ENCODE measurements around the gene LILRA2. TPM values are rescaled to one million over a fixed set of nuclear protein-coding genes. Genes with fewer than 3 reads are reported as not detected.
A peak's percentile ranks its signal among the peaks of the same experiment; 100 is the strongest.

The LILRA2 gene
- total RNA-seq, 1 experiment from 2014 or later = not detected

DNA sequence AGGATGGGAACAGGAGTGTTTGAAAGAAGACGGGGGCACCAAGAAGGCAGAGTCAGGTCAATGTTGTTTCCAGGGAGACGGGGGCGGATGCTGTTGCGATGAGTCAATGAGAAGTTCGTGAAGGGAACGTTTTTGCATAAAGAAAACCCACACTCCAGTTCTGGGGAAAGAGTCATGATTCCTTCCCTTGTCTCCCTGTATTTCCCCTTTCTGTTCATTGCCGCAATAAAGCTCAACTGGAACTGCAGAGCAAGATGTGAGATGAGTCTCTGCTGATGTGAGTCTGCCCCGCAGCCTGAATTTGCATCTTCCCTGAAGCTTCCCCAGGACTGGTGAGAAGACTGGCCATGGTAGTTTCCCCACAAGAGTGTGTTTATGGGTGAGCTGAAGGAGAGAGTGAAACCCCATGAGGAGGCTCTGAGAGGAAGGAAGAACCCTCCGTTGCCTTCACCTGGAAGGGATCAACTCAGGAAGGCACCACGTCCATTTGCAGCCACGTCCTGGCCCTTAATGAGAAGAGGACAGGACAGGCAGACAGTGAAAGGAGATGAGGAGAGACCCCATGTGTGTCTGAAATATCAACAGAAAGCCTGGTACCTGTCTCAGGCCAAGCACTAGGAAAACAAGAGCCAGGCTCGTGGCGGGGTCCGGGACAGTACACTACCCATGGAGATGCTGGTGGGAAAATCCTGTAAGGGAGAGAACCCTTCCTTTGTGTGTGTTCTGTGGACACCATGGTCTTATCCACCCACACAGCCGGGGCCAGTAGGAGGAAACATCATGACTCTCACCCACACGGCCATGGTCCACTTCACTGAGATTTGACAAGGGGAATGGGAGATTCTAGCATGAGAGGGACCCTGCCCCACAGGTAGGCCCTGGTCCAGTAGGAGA, 33.5 kb downstream of the LILRA2 start:
- no peak overlapping the region for H3K9ac ChIP-seq (ENCODE audit: extremely low read depth, insufficient read length, low read length)
- no peaks in the 10 kb centered on the region for H3K23me2 ChIP-seq (ENCODE audit: insufficient read length, low read depth, low read length, poor library complexity, severe bottlenecking)
- H3K9me3 ChIP-seq (ENCODE audit: control insufficient read depth, low read depth, low read length) = peaks cover 82% of the 10 kb centered on the region
- no peak overlapping the region for H3K56ac ChIP-seq (ENCODE audit: insufficient read length, low read depth, low read length)
- no peak overlapping the region for H4K8ac ChIP-seq (replicated peaks; ENCODE audit: insufficient read length, low read depth, low read length)
- H2BK15ac ChIP-seq (ENCODE audit: low read depth, low read length) = no peak overlapping the region
- no peak overlapping the region for H2AK5ac ChIP-seq (ENCODE audit: insufficient read length, low read length)
- H3K9me3 Mint-ChIP-seq = peaks cover 95% of the 10 kb centered on the region in 2 experiments
- H2AFZ ChIP-seq (ENCODE audit: low read length) = no peak overlapping the region
- no peaks in the 10 kb centered on the region for H3K79me2 ChIP-seq (ENCODE audit: insufficient read depth, low read length)
- H3K27me3 Mint-ChIP-seq (ENCODE audit: low read depth) = no peaks in the 10 kb centered on the region
- H3K4ac ChIP-seq (ENCODE audit: low read depth, low read length) = no peak overlapping the region
- H3K4me2 ChIP-seq (ENCODE audit: insufficient read depth, insufficient read length, low read length) = no peak overlapping the region
- H4K5ac ChIP-seq (ENCODE audit: insufficient read length, low read depth, low read length) = no peak overlapping the region
- DNase-seq = no peak
- H3T11ph ChIP-seq (ENCODE audit: low read length) = no peak overlapping the region
- H3K14ac ChIP-seq (ENCODE audit: insufficient read depth, low read length) = no peak overlapping the region
- H2BK5ac ChIP-seq (ENCODE audit: insufficient read length, low read length) = no peak overlapping the region
- no peak overlapping the region for H3K23ac ChIP-seq (ENCODE audit: insufficient read length, low read depth, low read length)
- H3K27me3 ChIP-seq (ENCODE audit: insufficient read depth, low read length) = no peaks in the 10 kb centered on the region
- H4K91ac ChIP-seq (ENCODE audit: insufficient read length, low read depth, low read length) = no peak overlapping the region
- H3K79me1 ChIP-seq (ENCODE audit: insufficient read depth, low read depth, low read length, poor library complexity, severe bottlenecking) = no peaks in the 10 kb centered on the region
- no peak overlapping the region for H3K27ac ChIP-seq (ENCODE audit: insufficient read length, low read depth, low read length)
- H2BK20ac ChIP-seq (ENCODE audit: low read depth, low read length, poor library complexity, severe bottlenecking) = no peak overlapping the region
- WGBS (ENCODE audit: extremely low coverage, insufficient read length, low lambda C conversion rate) = no CpG with 5 or more reads among the region's 16 CpGs
- H2BK12ac ChIP-seq (ENCODE audit: insufficient read length, low read depth, low read length) = no peak overlapping the region
- TF ChIP-seq, protein P1, sequence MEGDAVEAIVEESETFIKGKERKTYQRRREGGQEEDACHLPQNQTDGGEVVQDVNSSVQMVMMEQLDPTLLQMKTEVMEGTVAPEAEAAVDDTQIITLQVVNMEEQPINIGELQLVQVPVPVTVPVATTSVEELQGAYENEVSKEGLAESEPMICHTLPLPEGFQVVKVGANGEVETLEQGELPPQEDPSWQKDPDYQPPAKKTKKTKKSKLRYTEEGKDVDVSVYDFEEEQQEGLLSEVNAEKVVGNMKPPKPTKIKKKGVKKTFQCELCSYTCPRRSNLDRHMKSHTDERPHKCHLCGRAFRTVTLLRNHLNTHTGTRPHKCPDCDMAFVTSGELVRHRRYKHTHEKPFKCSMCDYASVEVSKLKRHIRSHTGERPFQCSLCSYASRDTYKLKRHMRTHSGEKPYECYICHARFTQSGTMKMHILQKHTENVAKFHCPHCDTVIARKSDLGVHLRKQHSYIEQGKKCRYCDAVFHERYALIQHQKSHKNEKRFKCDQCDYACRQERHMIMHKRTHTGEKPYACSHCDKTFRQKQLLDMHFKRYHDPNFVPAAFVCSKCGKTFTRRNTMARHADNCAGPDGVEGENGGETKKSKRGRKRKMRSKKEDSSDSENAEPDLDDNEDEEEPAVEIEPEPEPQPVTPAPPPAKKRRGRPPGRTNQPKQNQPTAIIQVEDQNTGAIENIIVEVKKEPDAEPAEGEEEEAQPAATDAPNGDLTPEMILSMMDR (conservative IDR thresholded peaks at IDR 0.05) = no peak
- H3K36me3 Mint-ChIP-seq (ENCODE audit: insufficient read depth in 1 of 3, low read depth in 3 of 3) = peaks cover 9 to 43% (median 15%) of the 10 kb centered on the region in 3 experiments; a peak in 6 of 7 replicates
- H3K4me3 Mint-ChIP-seq = peak overlapping the region in 1 of 2 experiments; percentile 23; a peak in 2 of 5 replicates
- H3K18ac ChIP-seq (ENCODE audit: insufficient read length, low read depth, low read length) = no peak overlapping the region
- H2BK120ac ChIP-seq (ENCODE audit: low read depth, low read length, poor library complexity, severe bottlenecking) = no peak overlapping the region
- no peaks in the 10 kb centered on the region for H4K20me1 ChIP-seq (ENCODE audit: control insufficient read depth, insufficient read depth, insufficient read length)
- no peaks in the 10 kb centered on the region for H3K4me1 ChIP-seq (ENCODE audit: insufficient read depth, low read length)
- no peaks in the 10 kb centered on the region for H3K4me1 Mint-ChIP-seq
- no peak overlapping the region for H3K27ac Mint-ChIP-seq
